Measurements from ENCODE around the gene PRKACB. TPM values are rescaled to one million over a fixed set of nuclear protein-coding genes. Genes with fewer than 3 reads are reported as not detected.
"Not testable (repeated sequence)": the region's sequence is repeated elsewhere in the genome, so short reads cannot be mapped to it uniquely, and the experiment has no call there.

PRKACB gene
- total RNA-seq, 2 donors from 2014 or later = 85.2 to 149 TPM

DNA sequence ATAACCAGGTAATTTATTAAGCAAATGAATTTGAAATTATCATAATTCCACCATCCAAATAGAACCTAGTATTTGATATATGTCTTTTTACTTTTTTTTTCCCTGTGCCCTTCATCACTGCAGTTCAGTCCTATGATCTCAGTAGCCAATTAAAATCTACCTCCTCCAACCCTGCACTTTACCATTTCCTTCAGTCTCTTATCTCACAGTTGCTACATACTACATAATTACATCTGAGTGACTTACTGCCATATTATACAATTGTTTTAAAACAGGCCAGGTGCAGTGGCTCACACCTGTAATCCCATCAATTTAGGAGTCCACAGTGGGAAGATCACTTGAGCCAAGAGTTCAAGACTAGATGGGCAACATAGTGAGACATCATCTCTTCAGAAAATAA is 73.2 kb downstream of the PRKACB start:
- Histone ChIP-seq H3K4me3 (no peak overlapping the region), H3K27ac (no peak overlapping the region), H3K36me3 (no peaks in the 10 kb centered on the region), H3K9ac (ENCODE audit: low read depth in 2 of 2, low read length in 2 of 2) (no peak overlapping the region), H3K27me3 (no peaks in the 10 kb centered on the region), H3K4me1 (no peaks in the 10 kb centered on the region), H3K9me3 (no peaks in the 10 kb centered on the region)
- DNase-seq = no peak
- TF ChIP-seq, protein P1, sequence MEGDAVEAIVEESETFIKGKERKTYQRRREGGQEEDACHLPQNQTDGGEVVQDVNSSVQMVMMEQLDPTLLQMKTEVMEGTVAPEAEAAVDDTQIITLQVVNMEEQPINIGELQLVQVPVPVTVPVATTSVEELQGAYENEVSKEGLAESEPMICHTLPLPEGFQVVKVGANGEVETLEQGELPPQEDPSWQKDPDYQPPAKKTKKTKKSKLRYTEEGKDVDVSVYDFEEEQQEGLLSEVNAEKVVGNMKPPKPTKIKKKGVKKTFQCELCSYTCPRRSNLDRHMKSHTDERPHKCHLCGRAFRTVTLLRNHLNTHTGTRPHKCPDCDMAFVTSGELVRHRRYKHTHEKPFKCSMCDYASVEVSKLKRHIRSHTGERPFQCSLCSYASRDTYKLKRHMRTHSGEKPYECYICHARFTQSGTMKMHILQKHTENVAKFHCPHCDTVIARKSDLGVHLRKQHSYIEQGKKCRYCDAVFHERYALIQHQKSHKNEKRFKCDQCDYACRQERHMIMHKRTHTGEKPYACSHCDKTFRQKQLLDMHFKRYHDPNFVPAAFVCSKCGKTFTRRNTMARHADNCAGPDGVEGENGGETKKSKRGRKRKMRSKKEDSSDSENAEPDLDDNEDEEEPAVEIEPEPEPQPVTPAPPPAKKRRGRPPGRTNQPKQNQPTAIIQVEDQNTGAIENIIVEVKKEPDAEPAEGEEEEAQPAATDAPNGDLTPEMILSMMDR (IDR thresholded peaks at IDR 0.05) = no peak
- intact Hi-C loops (cut with DNase I) = no loop called here

DNA sequence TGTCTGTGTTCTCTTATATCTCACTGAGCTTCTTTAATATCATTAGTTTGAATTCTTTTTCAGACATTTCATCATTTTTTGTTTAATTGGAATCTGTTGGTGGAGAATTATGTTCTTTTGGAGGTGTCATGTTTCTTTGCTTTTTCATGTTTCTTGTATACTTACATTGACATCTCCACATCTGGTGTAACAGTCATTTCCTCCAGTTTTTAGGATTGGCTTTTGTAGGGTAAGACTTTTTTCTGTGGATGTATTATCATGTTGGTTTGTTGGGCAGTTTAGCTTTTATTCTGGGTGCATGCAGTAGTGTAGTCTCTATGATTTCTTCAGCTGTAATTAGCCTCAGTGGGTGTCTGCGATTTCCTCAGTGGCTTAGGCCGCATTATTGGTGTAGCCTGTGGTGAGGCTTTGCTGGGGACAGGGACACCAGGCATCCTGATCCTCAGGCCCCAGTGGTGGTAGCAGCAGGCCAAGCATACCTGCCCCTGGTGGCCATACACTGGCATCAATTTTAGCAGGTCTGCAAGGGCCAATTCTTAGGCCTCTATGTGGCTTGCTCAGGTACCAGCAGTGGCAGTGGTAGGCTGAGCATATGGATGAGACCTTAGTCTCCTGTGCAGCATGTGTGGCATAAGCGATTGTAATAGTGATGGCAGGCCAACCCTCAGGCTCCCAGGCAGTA is 79.8 kb downstream of the PRKACB start:
- Histone ChIP-seq H3K36me3 (no peaks in the 10 kb centered on the region), H3K27me3 (no peaks in the 10 kb centered on the region), H3K9me3 (no peaks in the 10 kb centered on the region), H3K27ac (no peak overlapping the region), H3K4me1 (no peaks in the 10 kb centered on the region), H3K9ac (ENCODE audit: low read depth in 2 of 2, low read length in 2 of 2) (no peak overlapping the region), H3K4me3 (no peak overlapping the region)
- TF ChIP-seq, protein P1 (IDR thresholded peaks at IDR 0.05) = no peak
- intact Hi-C loops (cut with DNase I) = no loop called here
- no peak for DNase-seq

DNA sequence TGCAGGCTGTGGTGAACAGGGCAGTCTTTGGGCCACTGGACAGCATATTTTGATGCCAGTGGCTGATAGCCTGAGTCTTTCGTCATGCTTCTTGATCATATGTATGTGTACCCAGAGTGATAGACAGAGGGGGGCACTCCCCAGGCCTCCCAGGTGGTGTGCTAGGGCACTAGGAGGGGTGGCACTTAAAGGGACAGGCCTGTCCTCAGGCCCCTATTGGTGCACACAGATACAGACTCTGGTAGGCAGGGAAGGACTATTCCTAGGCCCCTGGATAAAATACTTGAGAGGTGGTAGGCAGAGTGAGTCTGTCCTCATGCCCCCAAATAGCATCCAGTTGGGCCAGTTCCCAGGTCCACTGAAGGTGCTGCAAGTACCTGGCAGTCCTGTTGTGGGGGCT is 80.8 kb downstream of the PRKACB start:
- Histone ChIP-seq H3K27ac (no peak overlapping the region), H3K4me3 (no peak overlapping the region), H3K9me3 (no peaks in the 10 kb centered on the region), H3K4me1 (no peaks in the 10 kb centered on the region), H3K9ac (ENCODE audit: low read depth in 2 of 2, low read length in 2 of 2) (peak overlapping the region in 1 of 2 donors; percentile 6), H3K36me3 (no peaks in the 10 kb centered on the region), H3K27me3 (no peaks in the 10 kb centered on the region)
- no peak for DNase-seq
- intact Hi-C loops (cut with DNase I) = no loop called here
- TF ChIP-seq, protein P1 (IDR thresholded peaks at IDR 0.05) = no peak

DNA sequence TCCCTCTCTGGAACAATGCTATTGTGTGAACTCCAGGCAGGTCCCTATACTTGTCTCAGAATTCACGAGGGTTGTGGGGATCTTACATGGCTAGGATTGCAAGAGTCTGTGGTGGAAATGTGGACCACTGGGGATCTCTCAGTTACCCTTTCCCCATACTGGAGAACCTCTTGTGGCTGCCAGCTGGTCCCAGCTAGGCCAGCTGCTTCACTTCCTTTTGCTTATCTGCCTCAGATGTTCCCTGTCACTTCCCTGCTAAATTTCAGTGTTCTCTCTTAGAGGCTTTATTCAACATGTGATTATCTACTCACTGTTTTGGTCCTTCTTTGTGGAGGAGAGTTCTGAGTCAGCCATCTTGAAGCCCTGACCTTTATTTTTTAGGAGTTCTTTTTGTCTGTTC is 81.6 kb downstream of the PRKACB start:
- DNase-seq = no peak
- intact Hi-C loops (cut with DNase I) = no loop called here

DNA sequence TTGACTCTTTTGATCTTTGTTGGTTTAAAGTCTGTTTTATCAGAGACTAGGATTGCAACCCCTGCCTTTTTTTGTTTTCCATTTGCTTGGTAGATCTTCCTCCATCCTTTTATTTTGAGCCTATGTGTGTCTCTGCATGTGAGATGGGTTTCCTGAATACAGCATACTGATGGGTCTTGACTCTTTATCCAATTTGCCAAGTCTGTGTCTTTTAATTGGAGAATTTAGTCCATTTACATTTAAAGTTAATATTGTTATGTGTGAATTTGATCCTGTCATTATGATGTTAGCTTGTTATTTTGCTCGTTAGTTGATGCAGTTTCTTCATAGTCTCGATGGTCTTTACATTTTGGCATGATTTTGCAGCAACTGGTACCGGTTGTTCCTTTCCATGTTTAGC is 88.6 kb downstream of the PRKACB start:
- H3K9ac ChIP-seq (ENCODE audit: low read depth in 2 of 2, low read length in 2 of 2); H3K4me3 ChIP-seq; H3K27ac ChIP-seq; H3K36me3 ChIP-seq; intact Hi-C loops (cut with DNase I); H3K9me3 ChIP-seq; DNase-seq; H3K27me3 ChIP-seq; H3K4me1 ChIP-seq: not testable (repeated sequence)

More for the DNA sequence above, 81.6 kb downstream of the PRKACB start:
- Histone ChIP-seq H3K27me3 (no peaks in the 10 kb centered on the region), H3K4me1 (no peaks in the 10 kb centered on the region), H3K9ac (ENCODE audit: low read depth in 2 of 2, low read length in 2 of 2) (no peak overlapping the region), H3K9me3 (no peaks in the 10 kb centered on the region), H3K36me3 (no peaks in the 10 kb centered on the region), H3K27ac (no peak overlapping the region), H3K4me3 (no peak overlapping the region)
- TF ChIP-seq, protein P1 (IDR thresholded peaks at IDR 0.05) = no peak

DNA sequence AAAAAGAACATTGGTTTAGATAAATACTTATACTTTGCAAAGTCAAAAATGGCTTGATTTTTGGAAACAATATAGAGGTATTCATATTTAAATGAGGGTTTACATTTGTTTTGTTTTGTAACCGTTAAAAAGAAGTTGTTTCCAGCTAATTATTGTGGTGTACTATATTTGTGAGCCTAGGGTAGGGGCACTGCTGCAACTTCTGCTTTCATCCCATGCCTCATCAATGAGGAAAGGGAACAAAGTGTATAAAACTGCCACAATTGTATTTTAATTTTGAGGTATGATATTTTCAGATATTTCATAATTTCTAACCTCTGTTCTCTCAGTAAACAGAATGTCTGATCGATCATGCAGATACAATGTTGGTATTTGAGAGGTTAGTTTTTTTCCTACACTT is 92.2 kb downstream of the PRKACB start:
- TF ChIP-seq, protein P1 (IDR thresholded peaks at IDR 0.05) = no peak
- Histone ChIP-seq H3K27me3 (no peaks in the 10 kb centered on the region), H3K27ac (no peak overlapping the region), H3K9ac (ENCODE audit: low read depth in 2 of 2, low read length in 2 of 2) (no peak overlapping the region), H3K4me3 (no peak overlapping the region), H3K36me3 (no peaks in the 10 kb centered on the region), H3K9me3 (no peaks in the 10 kb centered on the region), H3K4me1 (no peaks in the 10 kb centered on the region)
- intact Hi-C loops (cut with DNase I) = no loop called here
- DNase-seq = no peak

Data from colonic mucosa (tissue), 4 donors.